A549 (cell line): ENCODE results near the gene KLKB1. TPM values are rescaled to one million over a fixed set of nuclear protein-coding genes. Genes with fewer than 3 reads are reported as not detected.
"Not testable (repeated sequence)": the region's sequence is repeated elsewhere in the genome, so short reads cannot be mapped to it uniquely, and the experiment has no call there.

Source experiments
- ATAC-seq, 2 experiments: fragments of 200-7000 bp in 1 of 2; fragments of >200 bp in 1 of 2; cut with Nextera tagmentation in 1 of 2; cut with Tn5 transposase in 1 of 2; 3 replicates each; pipeline versions ENCODE4 v1.8.0 to v1.9.1; 2018 to 2020; ENCODE audit warnings: mild to moderate bottlenecking in 1 of 2, moderate library complexity in 1 of 2
- CTCF ChIA-PET: fragments of 300-600 bp; sonication (Branson Sonifier 250); formaldehyde crosslinking; extraction: SDS; loops from one replicate; lab custom pipeline; 2021; ENCODE audit warnings: antibody characterized with exemption, inconsistent platforms; lab: Yijun Ruan, JAX
- POLR2A ChIA-PET: fragments of 350-600 bp; formaldehyde crosslinking; extraction: SDS; loops from one replicate; lab custom pipeline; 2021; ENCODE audit warnings: antibody characterized with exemption, inconsistent platforms; lab: Yijun Ruan, JAX
- DNase-seq, 2 experiments: peaks; one replicate each; pipeline versions ENCODE4 v3.0.0 to v3.0.0-alpha.2; 2011 to 2016; ENCODE audit warnings: low read depth in 1 of 2, low spot score in 1 of 2
- FAIRE-seq: peaks from 2 replicates; lab custom pipeline; 2011; peaks lifted over from hg19 to GRCh38; lab: Jason Lieb, UNC
- H3K27ac ChIP-seq, 2 experiments: fragments of >200 bp; sonication (Bioruptor Twin); formaldehyde crosslinking; 3 replicates each; pipeline ENCODE4 v1.5.1; 2016 to 2017
- H3K4me1 ChIP-seq: fragments of >200 bp; sonication (Bioruptor Twin); formaldehyde crosslinking; 3 replicates; pipeline ENCODE4 v1.6.1; 2016
- H3K4me2 ChIP-seq: fragments of >200 bp; sonication (Bioruptor Twin); formaldehyde crosslinking; 3 replicates; pipeline ENCODE4 v1.6.1; 2016
- H3K4me3 ChIP-seq: fragments of >200 bp; sonication (Bioruptor Twin); formaldehyde crosslinking; 3 replicates; pipeline ENCODE4 v1.5.1; 2016
- H3K9me3 ChIP-seq: fragments of >200 bp; sonication (Bioruptor Twin); formaldehyde crosslinking; 3 replicates; pipeline ENCODE4 v1.6.1; 2016
- CEBPB ChIP-seq, 2 experiments: fragments of >200 bp in 1 of 2; sonication (Bioruptor Twin) in 1 of 2; formaldehyde crosslinking in 1 of 2; IDR thresholded peaks; 2 replicates each; pipeline ENCODE4 v1.6.1; 2012 to 2016
- CHD4 ChIP-seq: fragments of 200-600 bp; sonication (generic); IDR thresholded peaks from 2 replicates; pipeline ENCODE4 v1.6.1; 2016; ENCODE audit warnings: antibody characterized with exemption, mild to moderate bottlenecking, borderline replicate concordance
- EHF ChIP-seq: fragments of 250-450 bp; sonication (Bioruptor Pico); IDR thresholded peaks from 2 replicates; pipeline ENCODE4 v1.5.0; 2020; ENCODE audit warnings: mild to moderate bottlenecking
- ELK1 ChIP-seq: fragments of 150-350 bp; IDR thresholded peaks from 2 replicates; pipeline ENCODE4 v1.6.1; 2014; ENCODE audit warnings: low read depth, mild to moderate bottlenecking, low read length
- ESRRA ChIP-seq: fragments of 150-350 bp; IDR thresholded peaks from 2 replicates; pipeline ENCODE4 v1.6.1; 2014; ENCODE audit warnings: mild to moderate bottlenecking, low read length, borderline replicate concordance
- FOSB ChIP-seq: fragments of 250-450 bp; sonication (Bioruptor Pico); IDR thresholded peaks from 2 replicates; pipeline ENCODE4 v1.5.0; 2020; ENCODE audit warnings: mild to moderate bottlenecking, moderate library complexity
- HES2 ChIP-seq: fragments of >200 bp; sonication (Bioruptor Twin); formaldehyde crosslinking; IDR thresholded peaks from 2 replicates; pipeline ENCODE4 v1.6.1; 2016
- HEYL ChIP-seq: fragments of 250-450 bp; sonication (Bioruptor Pico); IDR thresholded peaks from 2 replicates; pipeline ENCODE4 v1.8.0; 2021; ENCODE audit warnings: mild to moderate bottlenecking, moderate library complexity
- HOXA7 ChIP-seq: fragments of 250-450 bp; sonication (Bioruptor Pico); IDR thresholded peaks from 2 replicates; pipeline ENCODE4 v1.5.0; 2020; ENCODE audit warnings: mild to moderate bottlenecking, moderate library complexity
- HOXB13 ChIP-seq: fragments of 250-450 bp; sonication (Bioruptor Pico); IDR thresholded peaks from 2 replicates; pipeline ENCODE4 v1.5.0; 2020; ENCODE audit warnings: low read depth, mild to moderate bottlenecking, moderate library complexity
- MYC ChIP-seq: IDR thresholded peaks from 2 replicates; pipeline ENCODE4 v1.6.1; 2012; ENCODE audit warnings: mild to moderate bottlenecking, inconsistent platforms, low read length, improper control_type of control experiment, borderline replicate concordance
- NPAS2 ChIP-seq: fragments of 250-450 bp; sonication (Bioruptor Pico); IDR thresholded peaks from 2 replicates; pipeline ENCODE4 v1.8.0; 2022; ENCODE audit warnings: mild to moderate bottlenecking, moderate library complexity, borderline replicate concordance
- NR3C1 ChIP-seq: fragments of >200 bp; sonication (Bioruptor Twin); formaldehyde crosslinking; IDR thresholded peaks from 3 replicates; pipeline ENCODE4 v1.6.1; 2017
- PHF8 ChIP-seq: fragments of 200-600 bp; sonication (generic); IDR thresholded peaks from 2 replicates; pipeline ENCODE4 v1.6.1; 2016; ENCODE audit warnings: low read depth, mild to moderate bottlenecking, antibody characterized with exemption, moderate library complexity, borderline replicate concordance
- RAD21 ChIP-seq, 2 experiments: fragments of >200 bp in 1 of 2; sonication (Bioruptor Twin) in 1 of 2; formaldehyde crosslinking in 1 of 2; IDR thresholded peaks in 1 of 2; conservative IDR thresholded peaks in 1 of 2; 2 replicates in 1 of 2; 3 replicates in 1 of 2; pipeline ENCODE4 v1.6.1; 2012 to 2018; ENCODE audit warnings: inconsistent platforms in 1 of 2
- RARB ChIP-seq: fragments of 250-450 bp; sonication (Bioruptor Pico); IDR thresholded peaks from 2 replicates; pipeline ENCODE4 v1.8.0; 2021; ENCODE audit warnings: mild to moderate bottlenecking, moderate library complexity
- RCOR1 ChIP-seq: fragments of 150-350 bp; IDR thresholded peaks from 2 replicates; pipeline ENCODE4 v1.6.1; 2014; ENCODE audit warnings: antibody characterized with exemption, low read length, low read depth
- REST ChIP-seq: fragments of 200-600 bp; sonication (generic); IDR thresholded peaks from 2 replicates; pipeline ENCODE4 v1.6.1; 2016; ENCODE audit warnings: antibody characterized with exemption, mild to moderate bottlenecking, moderate library complexity
- RNF2 ChIP-seq: fragments of 200-600 bp; sonication (generic); IDR thresholded peaks from 2 replicates; pipeline ENCODE4 v1.6.1; 2016; ENCODE audit warnings: low read depth, mild to moderate bottlenecking, antibody characterized with exemption, moderate library complexity, borderline replicate concordance
- TFCP2L1 ChIP-seq: fragments of 250-450 bp; sonication (Bioruptor Pico); IDR thresholded peaks from 2 replicates; pipeline ENCODE4 v1.5.0; 2021; ENCODE audit warnings: mild to moderate bottlenecking
- ZC3H11A ChIP-seq: fragments of 450-650 bp; IDR thresholded peaks from 2 replicates; pipeline ENCODE4 v1.6.1; 2014; ENCODE audit warnings: antibody characterized with exemption, mild to moderate bottlenecking
- ZNF302 ChIP-seq: fragments of 250-450 bp; sonication (Bioruptor Pico); IDR thresholded peaks from 2 replicates; pipeline ENCODE4 v1.9.0; 2021; ENCODE audit warnings: inconsistent platforms, mild to moderate bottlenecking, moderate library complexity
- WGBS: methylation state at CpG from one replicate; pipeline ENCODE4 v1.1.6; 2017; ENCODE audit errors: missing lambda C conversion rate; 5-methylcytosine and 5-hydroxymethylcytosine counted together
- polyA plus RNA-seq, 4 experiments: library from polyadenylated mRNA; depleted of rRNA in 3 of 4; stranded (reverse); fragments of >200 nt; fragmentation: RNase III in 1 of 4; extraction: RNeasy Plus Mini Kit Qiagen cat#74134 plus additional on column Dnase treatment in 1 of 4; gene quantifications; 2 replicates in 3 of 4; 3 replicates in 1 of 4; pipeline ENCODE4 v1.2.3, GENCODE V29; 2011 to 2017
- TF ChIP-seq, protein P1 (sequence below): IDR thresholded peaks from 2 replicates; pipeline ENCODE4 v1.6.1; 2012; ENCODE audit warnings: low read depth, borderline replicate concordance
- TF ChIP-seq, protein P2 (sequence below): IDR thresholded peaks from 2 replicates; pipeline ENCODE4 v1.6.1; 2012

KLKB1 gene
- polyA plus RNA-seq, 2 of the 4 experiments (the other 2 are of a cell fraction): 0.08 TPM; not detected in 1

- DNase-seq: no peak
Observed at GRCh38 chr4:186241616-186242015, 14.3 kb downstream of the KLKB1 start.

GRCh38 chr4:186242031-186242430, 14.7 kb downstream of the KLKB1 start:
- CTCF ChIA-PET, H3K4me1 ChIP-seq, H3K27ac ChIP-seq, H3K9me3 ChIP-seq, H3K4me3 ChIP-seq, ATAC-seq, POLR2A ChIA-PET, FAIRE-seq, DNase-seq, H3K4me2 ChIP-seq: not testable (repeated sequence)
- 61% methylated on average over 10 of the region's 10 CpGs for WGBS

More at GRCh38 chr4:186241616-186242015, 14.3 kb downstream of the KLKB1 start:
- WGBS: 55% methylated on average over 4 of the region's 4 CpGs
- Histone ChIP-seq H3K9me3 (no peaks in the 10 kb centered on the region), H3K4me2 (no peak overlapping the region), H3K4me3 (no peak overlapping the region), H3K27ac (no peak overlapping the region), H3K4me1 (no peaks in the 10 kb centered on the region)
- ChIA-PET POLR2A (no interaction called here), CTCF (interaction anchor here (1.1 kb wide), 1 partner anchor 40 kb away, joined by 6 read pairs; no protein-coding TSS in a partner anchor)
- TF ChIP-seq HOXB13 (CRISPR knock-in tag) (no peak), ZNF302 (CRISPR knock-in tag) (no peak), NR3C1 (no peak), RCOR1 (no peak), ZC3H11A (no peak), CEBPB (IDR thresholded peaks at IDR 0.05) (no peak), CHD4 (no peak), EHF (CRISPR knock-in tag) (no peak), FOSB (CRISPR knock-in tag) (no peak), TFCP2L1 (CRISPR knock-in tag) (no peak), REST (no peak), MYC (no peak), RAD21 (conservative IDR thresholded peaks at IDR 0.05 in 1 of 2, IDR thresholded peaks at IDR 0.05 in 1 of 2) (no peak)
- TF ChIP-seq, protein P1, sequence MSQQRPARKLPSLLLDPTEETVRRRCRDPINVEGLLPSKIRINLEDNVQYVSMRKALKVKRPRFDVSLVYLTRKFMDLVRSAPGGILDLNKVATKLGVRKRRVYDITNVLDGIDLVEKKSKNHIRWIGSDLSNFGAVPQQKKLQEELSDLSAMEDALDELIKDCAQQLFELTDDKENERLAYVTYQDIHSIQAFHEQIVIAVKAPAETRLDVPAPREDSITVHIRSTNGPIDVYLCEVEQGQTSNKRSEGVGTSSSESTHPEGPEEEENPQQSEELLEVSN: no peak
- TF ChIP-seq, protein P2, sequence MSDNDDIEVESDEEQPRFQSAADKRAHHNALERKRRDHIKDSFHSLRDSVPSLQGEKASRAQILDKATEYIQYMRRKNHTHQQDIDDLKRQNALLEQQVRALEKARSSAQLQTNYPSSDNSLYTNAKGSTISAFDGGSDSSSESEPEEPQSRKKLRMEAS: no peak
- ATAC-seq: no peak
- no peak for FAIRE-seq

GRCh38 chr4:186243331-186243730, 16.0 kb downstream of the KLKB1 start:
- POLR2A ChIA-PET: no interaction called here
- no peak overlapping the region for H3K4me2 ChIP-seq
- 78% methylated on average over 2 of the region's 2 CpGs for WGBS
- CTCF ChIA-PET: no interaction called here
- TF ChIP-seq RCOR1 (no peak), PHF8 (no peak), REST (no peak), HOXA7 (CRISPR knock-in tag) (no peak), ESRRA (no peak), HES2 (no peak), RARB (CRISPR knock-in tag) (no peak), ELK1 (no peak), NPAS2 (CRISPR knock-in tag) (no peak), HEYL (CRISPR knock-in tag) (no peak), RNF2 (no peak)
- H3K27ac ChIP-seq: no peak overlapping the region
- ATAC-seq (no peak), DNase-seq (no peak), FAIRE-seq (no peak)
- no peaks in the 10 kb centered on the region for H3K9me3 ChIP-seq
- no peaks in the 10 kb centered on the region for H3K4me1 ChIP-seq
- no peak overlapping the region for H3K4me3 ChIP-seq
